Islet precursor cell (in vitro differentiated cells): ENCODE data around the gene NIPBL.
"Not testable (repeated sequence)": the region's sequence is repeated elsewhere in the genome, so short reads cannot be mapped to it uniquely, and the experiment has no call there.

ENCODE experiments used
- DNase-seq: peaks from one replicate; pipeline ENCODE4 v3.0.0-alpha.2; 2018

Gene NIPBL

GRCh38 chr5:37039824-37040223 lies 163.3 kb downstream of the NIPBL start:
- no peak for DNase-seq

DNA sequence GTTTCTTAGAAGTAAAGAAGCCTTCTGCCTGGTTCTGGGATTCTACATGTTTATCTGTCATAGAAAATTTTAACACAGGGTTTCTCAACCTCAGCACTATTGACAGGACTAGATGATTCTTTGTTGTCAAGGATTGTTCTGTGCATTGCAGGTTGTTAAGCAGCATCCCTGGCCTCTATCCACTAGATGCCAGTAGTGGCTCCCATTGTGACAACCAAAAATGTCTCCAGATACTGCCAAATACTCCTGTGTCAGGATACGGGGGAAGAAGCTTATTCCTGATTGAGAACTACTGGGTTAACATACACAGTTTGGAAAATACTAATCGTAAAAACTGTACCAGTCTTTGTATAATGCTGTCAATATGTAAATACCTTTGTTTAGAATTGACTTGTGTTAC lies 167.1 kb downstream of the NIPBL start:
- DNase-seq, result no peak

DNA sequence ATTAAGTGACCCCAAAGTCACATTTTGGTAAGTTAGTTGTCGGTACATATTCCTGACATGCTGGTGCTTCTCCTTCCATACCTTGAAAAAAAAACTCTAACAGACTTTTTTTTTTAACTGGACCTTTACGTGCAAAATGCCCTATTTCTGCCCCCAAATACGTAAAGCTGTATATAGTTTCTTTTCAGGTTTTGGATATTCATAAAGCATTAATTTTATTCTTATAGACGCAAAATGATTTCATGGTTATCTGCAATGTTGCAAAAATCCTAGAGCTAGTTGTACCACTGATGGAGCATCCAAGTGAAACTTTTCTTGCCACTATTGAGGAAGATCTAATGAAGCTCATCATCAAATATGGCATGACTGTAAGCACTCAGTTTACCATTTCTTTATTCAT lies 167.6 kb downstream of the NIPBL start:
- no peak for DNase-seq

DNA sequence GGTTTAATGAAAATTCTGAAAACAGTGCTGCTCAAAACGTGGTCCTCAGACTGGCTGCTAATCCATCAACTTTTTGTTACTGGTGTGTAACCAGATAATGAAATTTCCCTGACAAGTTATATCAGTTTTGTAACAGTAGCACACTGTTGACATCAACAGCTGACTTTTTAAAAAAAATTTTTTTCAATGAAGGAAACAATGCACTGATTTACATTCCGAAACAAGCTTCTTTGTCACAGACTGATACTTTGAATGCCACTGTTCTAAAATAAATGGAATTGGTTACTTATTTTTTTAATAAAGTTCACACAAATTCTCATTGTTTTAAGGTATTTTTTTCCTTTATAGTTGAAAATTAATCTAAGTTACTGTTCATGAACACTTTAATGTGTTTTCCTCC lies 169.1 kb downstream of the NIPBL start:
- no peak for DNase-seq

- DNase-seq, result no peak
Observed at GRCh38 chr5:37047947-37048346, 171.4 kb downstream of the NIPBL start.

- no peak for DNase-seq
Observed at GRCh38 chr5:37054391-37054790, 177.8 kb downstream of the NIPBL start.

DNA sequence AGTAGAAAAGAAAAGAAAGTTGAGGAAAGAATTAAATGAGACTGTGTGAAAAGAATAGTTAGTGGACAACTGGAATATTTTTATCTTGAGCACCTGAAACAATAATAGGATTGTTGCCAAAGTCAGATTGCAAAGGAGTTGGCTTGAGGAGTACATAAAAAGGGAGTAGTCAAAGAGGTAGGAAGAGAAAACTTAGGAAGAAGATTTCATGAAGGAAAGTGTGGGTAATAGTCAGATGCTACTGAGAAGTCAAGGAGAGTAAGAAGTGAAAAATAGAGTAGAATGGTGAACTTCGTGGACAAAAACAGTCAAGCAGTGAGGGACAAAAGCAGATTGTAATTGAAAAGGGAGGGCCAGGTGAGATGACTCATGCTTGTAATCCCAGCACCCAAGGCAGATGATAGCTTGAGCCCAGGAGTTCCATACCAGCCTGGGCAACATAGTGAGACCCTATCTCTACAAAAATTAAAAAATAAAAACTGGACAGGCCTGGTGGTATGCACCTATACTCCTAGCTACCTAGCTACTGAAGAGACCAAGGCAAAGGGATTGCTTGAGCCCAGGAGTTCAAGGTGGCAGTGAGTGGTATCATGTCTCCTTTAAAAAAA lies 178.9 kb downstream of the NIPBL start:
- no peak for DNase-seq

DNA sequence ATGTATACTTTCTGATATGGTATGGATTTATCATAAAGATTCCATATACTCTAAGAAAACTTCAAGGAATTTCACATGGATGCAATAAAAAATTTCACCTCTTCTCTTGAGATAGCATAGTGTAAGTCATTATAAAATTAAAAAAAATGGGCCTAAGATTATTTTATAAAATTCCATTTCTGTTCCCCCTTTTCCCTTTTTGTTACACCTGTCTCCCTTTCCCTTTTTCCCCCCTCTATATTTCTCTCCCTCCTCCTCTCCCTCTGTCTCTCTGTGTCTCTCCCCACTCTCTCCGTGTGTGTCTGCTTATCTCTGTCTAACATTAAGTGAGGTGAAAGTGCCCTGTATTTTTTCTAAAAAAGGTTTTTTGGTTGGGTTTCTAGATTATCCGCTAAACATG lies 180.2 kb downstream of the NIPBL start:
- DNase-seq, result no peak

DNA sequence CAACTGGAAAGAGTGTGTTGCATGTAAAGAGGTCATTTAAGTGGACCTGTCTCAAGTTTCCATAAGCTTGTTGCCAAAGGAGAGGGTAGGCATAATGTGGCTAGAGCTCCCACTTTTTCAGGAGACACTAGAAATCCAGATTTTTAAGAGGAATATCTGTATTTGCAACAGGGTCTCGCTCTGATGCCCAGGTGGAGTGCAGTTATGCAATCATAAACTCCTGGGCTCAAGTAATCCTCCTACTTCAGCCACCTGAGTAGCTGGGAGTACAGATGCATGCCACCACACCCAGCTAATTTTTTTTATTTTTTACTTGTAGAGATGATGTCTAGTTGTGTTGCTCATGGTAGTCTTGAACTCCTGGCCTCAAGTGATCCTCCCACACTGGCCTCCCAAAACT lies 183.5 kb downstream of the NIPBL start:
- no peak for DNase-seq

DNA sequence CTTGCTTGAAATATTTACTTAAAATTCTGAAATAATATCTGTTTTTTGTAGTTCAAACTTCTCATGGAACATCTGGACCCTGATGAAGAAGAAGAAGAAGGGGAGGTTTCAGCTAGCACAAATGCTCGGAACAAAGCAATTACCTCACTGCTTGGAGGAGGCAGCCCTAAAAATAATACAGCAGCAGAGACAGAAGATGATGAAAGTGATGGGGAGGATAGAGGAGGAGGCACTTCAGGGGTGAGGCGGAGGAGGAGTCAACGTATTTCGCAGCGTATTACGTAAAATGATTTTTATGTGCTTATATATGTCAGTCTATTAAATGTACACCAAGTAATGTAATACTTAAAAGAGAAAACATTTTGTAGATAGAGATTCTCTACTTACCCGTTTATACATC lies 187.2 kb downstream of the NIPBL start:
- no peak for DNase-seq

DNA sequence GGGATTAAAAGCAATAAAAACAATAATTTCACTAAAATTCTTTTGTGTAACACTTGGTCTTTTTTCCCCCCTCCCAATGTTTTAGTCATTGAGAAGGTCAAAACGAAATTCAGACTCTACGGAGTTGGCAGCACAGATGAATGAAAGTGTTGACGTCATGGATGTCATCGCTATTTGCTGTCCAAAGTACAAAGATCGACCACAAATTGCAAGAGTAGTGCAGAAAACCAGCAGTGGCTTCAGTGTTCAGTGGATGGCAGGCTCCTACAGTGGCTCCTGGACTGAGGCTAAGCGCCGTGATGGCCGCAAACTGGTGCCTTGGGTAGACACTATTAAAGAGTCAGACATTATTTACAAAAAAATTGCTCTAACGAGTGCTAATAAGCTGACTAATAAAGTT lies 187.9 kb downstream of the NIPBL start:
- no peak for DNase-seq

DNA sequence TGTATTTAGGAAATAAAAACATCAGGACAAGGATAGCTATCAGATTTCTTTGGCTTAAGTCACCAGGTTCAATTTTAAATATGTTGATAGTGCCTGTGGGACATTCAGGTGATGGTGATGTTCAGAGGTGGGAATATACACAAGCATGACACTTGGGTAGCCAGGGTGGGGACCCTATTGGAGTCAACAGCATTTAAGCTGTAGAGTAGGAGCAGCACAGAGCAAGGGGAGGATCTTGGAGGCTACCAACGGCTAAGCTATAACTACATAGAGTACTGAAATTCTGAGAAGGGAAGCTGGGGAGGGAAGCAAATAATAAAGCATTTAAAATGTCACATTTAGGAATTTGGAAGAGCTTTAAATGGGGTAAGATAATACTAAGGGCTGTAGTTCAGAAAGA lies 194.9 kb downstream of the NIPBL start:
- DNase-seq, result no peak

GRCh38 chr5:37071901-37072581 lies 195.5 kb downstream of the NIPBL start:
- DNase-seq, result no peak

GRCh38 chr5:37075399-37075950 lies 198.9 kb downstream of the NIPBL start:
- no peak for DNase-seq

- DNase-seq, result no peak
Observed at GRCh38 chr5:37077146-37077545, 200.6 kb downstream of the NIPBL start.

- no peak for DNase-seq
Observed at GRCh38 chr5:37080697-37081096, 204.1 kb downstream of the NIPBL start.

- peak; percentile 84 for DNase-seq
Observed at GRCh38 chr5:37082977-37083376, 206.4 kb downstream of the NIPBL start.

DNA sequence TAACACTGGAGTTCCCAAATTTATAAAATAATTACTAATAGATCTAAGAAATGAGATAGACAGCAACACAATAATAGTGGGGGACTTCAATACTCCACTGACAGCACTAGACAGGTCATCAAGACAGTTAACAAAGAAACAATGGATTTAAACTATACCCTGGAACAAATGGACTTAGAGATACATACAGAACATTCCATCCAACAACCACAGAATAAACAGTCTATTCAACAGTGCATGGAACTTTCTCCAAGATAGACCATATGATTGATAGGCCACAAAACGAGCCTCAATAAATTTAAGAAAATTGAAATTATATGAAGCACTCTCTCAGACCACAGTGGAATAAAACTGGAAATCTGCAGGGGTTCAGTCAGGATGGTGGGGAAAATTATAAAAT lies 209.5 kb downstream of the NIPBL start:
- not testable (repeated sequence) for DNase-seq

GRCh38 chr5:37086466-37087173 lies 210.1 kb downstream of the NIPBL start:
- DNase-seq, result peak; percentile 73

- DNase-seq, result no peak
Observed at GRCh38 chr5:37088009-37088408, 211.4 kb downstream of the NIPBL start.

DNA sequence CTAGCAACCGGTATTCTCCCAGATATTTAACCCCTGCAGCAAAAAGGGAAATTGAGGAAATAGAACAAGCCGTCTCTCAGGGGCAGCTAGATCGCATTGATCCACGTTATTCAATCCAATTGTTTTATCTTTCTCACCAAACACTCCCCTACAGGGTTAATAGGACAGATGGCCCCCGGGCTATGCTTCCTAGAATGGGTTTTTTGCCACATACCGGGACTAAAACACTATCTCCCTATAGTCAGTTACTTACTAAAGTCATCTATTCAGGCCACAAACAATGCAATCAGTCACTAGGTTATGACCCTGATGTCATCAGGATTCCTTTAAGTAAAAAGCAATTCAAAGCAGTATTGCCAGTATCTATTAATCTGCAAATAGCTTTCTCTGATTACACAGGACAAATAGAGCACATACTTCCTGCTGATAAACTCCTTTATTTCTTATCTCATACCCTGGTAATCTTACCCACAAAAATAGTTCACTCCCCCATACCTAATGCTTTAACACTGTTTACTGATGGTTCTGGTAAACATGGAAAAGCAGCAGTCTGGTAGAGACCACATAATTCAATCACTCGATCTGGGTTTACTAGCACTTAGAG lies 213.7 kb downstream of the NIPBL start:
- DNase-seq, result peak; percentile 81

- DNase-seq, result no peak
Observed at GRCh38 chr5:37090781-37091180, 214.2 kb downstream of the NIPBL start.

DNA sequence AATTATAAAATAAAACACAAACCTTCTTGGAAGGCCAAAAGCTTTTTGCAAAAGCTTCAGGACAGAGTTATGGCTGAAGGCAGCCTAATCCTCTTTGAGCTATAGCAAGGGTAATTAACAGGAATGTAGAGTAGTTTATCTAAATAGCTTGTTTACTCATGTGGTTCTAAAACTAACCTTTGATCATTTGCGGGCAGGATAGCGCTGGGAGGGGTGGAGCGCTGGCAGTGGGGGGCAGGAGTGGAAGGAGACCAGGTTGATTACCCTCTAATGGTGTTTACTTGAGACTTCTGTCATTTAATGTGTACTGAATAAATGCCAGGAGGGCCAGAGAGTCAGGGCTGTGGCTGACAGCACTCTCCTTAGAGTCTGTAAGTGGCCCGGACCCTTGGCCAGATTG lies 217.2 kb downstream of the NIPBL start:
- DNase-seq, result peak; percentile 81

- not testable (repeated sequence) for DNase-seq
Observed at GRCh38 chr5:37099267-37099666, 222.7 kb downstream of the NIPBL start.
